Measurements from ENCODE around the gene SYCE3.

The SYCE3 gene

GRCh38 chr22:50583294-50583861, 20.7 kb upstream of the SYCE3 start:
- Mint-ChIP-seq H3K9me3 (no peaks in the 10 kb centered on the region), H3K27me3 (no peaks in the 10 kb centered on the region), H3K4me3 (peak overlapping the region; percentile 93), H3K27ac (peak overlapping the region; percentile 98), H3K4me1 (peaks cover 29% of the 10 kb centered on the region), H3K36me3 (peaks cover 21% of the 10 kb centered on the region)
- peak; percentile 43 for ATAC-seq

- ATAC-seq = peak; percentile 99
- H3K36me3 Mint-ChIP-seq = peaks cover 21% of the 10 kb centered on the region
- H3K9me3 Mint-ChIP-seq = no peaks in the 10 kb centered on the region
- H3K4me3 Mint-ChIP-seq = peak within 1 kb of the TSS; percentile 93
- no peaks in the 10 kb centered on the region for H3K27me3 Mint-ChIP-seq
- H3K4me1 Mint-ChIP-seq = peaks cover 29% of the 10 kb centered on the region
- H3K27ac Mint-ChIP-seq = peak within 1 kb of the TSS; percentile 98
Measured at GRCh38 chr22:50582493-50583293, 20.0 kb upstream of the SYCE3 start, which contains the start of gene CHKB. TSS of gene CHKB (minus strand) at chr22:50582849. CDS start at chr22:50582781, 68 bp downstream.

DNA sequence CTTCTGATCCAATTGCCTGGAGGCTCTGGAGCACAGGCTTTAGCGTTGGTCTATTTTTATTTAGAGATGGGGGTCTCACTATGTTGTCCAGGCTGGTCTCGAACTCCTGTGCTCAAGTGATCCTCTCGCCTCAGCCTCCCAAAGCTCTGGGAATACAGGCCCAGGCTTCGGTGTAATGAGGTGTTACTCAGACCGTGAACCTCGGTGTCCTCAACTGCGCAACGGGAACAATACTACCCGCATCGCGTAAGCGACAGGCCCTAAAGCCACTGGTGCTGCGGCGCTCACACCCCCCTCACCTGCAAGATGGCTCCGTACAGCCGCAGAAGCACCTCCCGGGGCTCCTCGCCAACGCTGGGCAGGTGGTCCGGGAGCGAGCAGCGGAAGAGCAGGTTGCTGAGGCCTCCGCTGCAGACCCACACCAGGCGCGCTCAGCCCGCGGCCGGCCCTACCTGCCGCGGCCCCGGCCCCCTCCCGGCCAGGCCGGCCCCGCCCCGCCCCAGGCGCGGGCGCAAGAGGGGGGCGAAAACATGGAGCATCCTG, 19.3 kb upstream of the SYCE3 start:
- ATAC-seq = no peak
- Mint-ChIP-seq H3K27ac (peak overlapping the region; percentile 98), H3K4me1 (peaks cover 29% of the 10 kb centered on the region), H3K36me3 (peaks cover 28% of the 10 kb centered on the region), H3K9me3 (no peaks in the 10 kb centered on the region), H3K4me3 (peak overlapping the region; percentile 93), H3K27me3 (no peaks in the 10 kb centered on the region)

GRCh38 chr22:50581031-50581949, 18.6 kb upstream of the SYCE3 start:
- peaks cover 35% of the 10 kb centered on the region for H3K36me3 Mint-ChIP-seq
- peak overlapping the region; percentile 93 for H3K4me3 Mint-ChIP-seq
- H3K27ac Mint-ChIP-seq = peak overlapping the region; percentile 98
- H3K4me1 Mint-ChIP-seq = peaks cover 29% of the 10 kb centered on the region
- no peak for ATAC-seq
- H3K9me3 Mint-ChIP-seq = no peaks in the 10 kb centered on the region
- no peaks in the 10 kb centered on the region for H3K27me3 Mint-ChIP-seq

- no peak overlapping the region for H3K4me3 Mint-ChIP-seq
Measured at GRCh38 chr22:50579752-50580151, 17.0 kb upstream of the SYCE3 start.

DNA sequence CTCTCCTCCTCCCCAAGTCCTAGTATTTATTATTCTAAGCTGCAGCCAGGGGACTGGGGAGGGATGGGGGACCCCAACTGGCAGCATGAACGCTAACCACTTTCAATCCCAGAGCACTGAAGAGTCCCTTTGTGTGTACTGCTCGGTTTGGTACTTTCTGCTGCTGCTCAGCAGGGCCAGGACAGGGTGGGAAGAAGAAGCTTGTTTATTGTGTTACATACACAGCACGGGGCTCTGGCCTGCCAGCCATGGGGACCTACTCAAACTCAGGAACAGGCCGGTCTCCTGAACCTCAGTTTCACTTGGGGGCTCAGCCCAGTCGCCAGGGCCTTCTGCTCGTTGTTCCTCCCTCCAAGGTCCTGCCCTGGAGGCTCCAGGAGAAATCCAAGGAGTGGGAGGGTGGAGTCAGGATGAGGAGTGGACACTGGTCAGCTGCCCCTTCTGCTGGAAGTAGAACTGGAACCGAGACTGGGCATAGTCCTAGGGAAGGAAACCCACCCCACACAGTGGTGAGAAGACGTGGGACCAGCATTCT, 16.1 kb upstream of the SYCE3 start:
- no peaks in the 10 kb centered on the region for H3K9me3 Mint-ChIP-seq
- no peaks in the 10 kb centered on the region for H3K27me3 Mint-ChIP-seq
- H3K4me1 Mint-ChIP-seq = peaks cover 29% of the 10 kb centered on the region
- H3K36me3 Mint-ChIP-seq = peaks cover 49% of the 10 kb centered on the region
- no peak for ATAC-seq
- H3K27ac Mint-ChIP-seq = no peak overlapping the region
- H3K4me3 Mint-ChIP-seq = no peak overlapping the region

More at GRCh38 chr22:50579752-50580151, 17.0 kb upstream of the SYCE3 start:
- H3K36me3 Mint-ChIP-seq = peaks cover 49% of the 10 kb centered on the region
- no peak for ATAC-seq
- peaks cover 29% of the 10 kb centered on the region for H3K4me1 Mint-ChIP-seq
- H3K9me3 Mint-ChIP-seq = no peaks in the 10 kb centered on the region
- no peaks in the 10 kb centered on the region for H3K27me3 Mint-ChIP-seq
- no peak overlapping the region for H3K27ac Mint-ChIP-seq

GRCh38 chr22:50577987-50578775, 15.5 kb upstream of the SYCE3 start, which contains the start of gene CPT1B:
TSS of gene CPT1B (minus strand) at chr22:50578427. CDS start at chr22:50577915, 512 bp downstream.
- H3K36me3 Mint-ChIP-seq = peaks cover 49% of the 10 kb centered on the region
- no peaks in the 10 kb centered on the region for H3K27me3 Mint-ChIP-seq
- ATAC-seq = no peak
- H3K4me1 Mint-ChIP-seq = peaks cover 23% of the 10 kb centered on the region
- H3K4me3 Mint-ChIP-seq = no peak within 1 kb of the TSS
- H3K27ac Mint-ChIP-seq = no peak within 1 kb of the TSS
- no peaks in the 10 kb centered on the region for H3K9me3 Mint-ChIP-seq

GRCh38 chr22:50577697-50577986, 14.9 kb upstream of the SYCE3 start:
- ATAC-seq = no peak
- no peaks in the 10 kb centered on the region for H3K9me3 Mint-ChIP-seq
- no peak overlapping the region for H3K27ac Mint-ChIP-seq
- H3K36me3 Mint-ChIP-seq = peaks cover 54% of the 10 kb centered on the region
- no peaks in the 10 kb centered on the region for H3K27me3 Mint-ChIP-seq
- H3K4me1 Mint-ChIP-seq = peaks cover 26% of the 10 kb centered on the region
- H3K4me3 Mint-ChIP-seq = no peak overlapping the region

DNA sequence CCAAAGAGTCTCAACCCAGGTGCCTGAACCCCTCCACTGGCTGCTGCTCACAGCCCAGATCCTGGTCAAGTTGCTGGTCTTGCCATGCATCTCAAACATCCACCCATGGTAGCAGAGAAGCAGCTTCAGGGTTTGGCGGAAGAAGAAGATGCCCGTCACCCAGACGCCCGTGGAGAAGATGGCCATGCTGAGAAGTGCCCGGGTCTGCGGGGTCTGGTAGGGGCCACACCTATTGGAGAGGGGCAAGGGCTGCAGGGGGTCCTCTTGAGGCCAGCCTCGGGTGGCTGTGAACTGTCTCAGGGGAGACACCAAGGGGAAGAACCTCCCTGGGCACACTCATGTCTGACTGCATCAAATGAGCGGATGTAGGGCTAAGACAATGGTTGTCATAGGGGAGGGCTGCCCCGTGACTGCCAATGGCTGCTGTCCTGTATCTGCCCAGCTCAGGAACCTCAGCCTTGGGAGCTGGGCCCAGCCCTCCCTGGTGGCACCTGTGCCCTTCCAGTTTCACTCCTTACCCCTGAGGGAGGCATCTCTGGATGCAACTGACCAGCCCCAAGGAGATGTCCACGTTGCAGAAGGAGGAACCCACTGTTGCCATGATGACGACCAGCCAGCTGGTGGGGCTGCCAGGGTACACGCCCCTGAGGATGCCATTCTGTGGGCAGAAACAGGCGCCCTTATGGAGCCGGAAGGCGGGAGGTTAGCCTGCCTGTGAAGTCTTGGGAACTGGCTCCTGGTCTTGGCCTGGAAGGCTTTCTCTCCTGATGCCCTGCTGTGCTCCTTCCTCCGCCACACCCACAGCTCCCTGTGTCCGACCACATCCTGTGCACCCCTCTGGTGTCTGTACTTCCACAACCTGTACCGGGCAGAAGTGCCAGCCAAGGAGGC, 14.3 kb upstream of the SYCE3 start:
- H3K4me3 Mint-ChIP-seq = no peak overlapping the region
- no peaks in the 10 kb centered on the region for H3K27me3 Mint-ChIP-seq
- no peak for ATAC-seq
- no peak overlapping the region for H3K27ac Mint-ChIP-seq
- H3K9me3 Mint-ChIP-seq = no peaks in the 10 kb centered on the region
- peaks cover 60% of the 10 kb centered on the region for H3K36me3 Mint-ChIP-seq
- peaks cover 30% of the 10 kb centered on the region for H3K4me1 Mint-ChIP-seq

- no peak for ATAC-seq
- no peaks in the 10 kb centered on the region for H3K9me3 Mint-ChIP-seq
- no peaks in the 10 kb centered on the region for H3K27me3 Mint-ChIP-seq
- no peak overlapping the region for H3K4me3 Mint-ChIP-seq
- peaks cover 22% of the 10 kb centered on the region for H3K4me1 Mint-ChIP-seq
- peaks cover 70% of the 10 kb centered on the region for H3K36me3 Mint-ChIP-seq
- H3K27ac Mint-ChIP-seq = no peak overlapping the region
Measured at GRCh38 chr22:50576070-50576469, 13.4 kb upstream of the SYCE3 start.

GRCh38 chr22:50575426-50575941, 12.8 kb upstream of the SYCE3 start:
- H3K4me1 Mint-ChIP-seq = peaks cover 22% of the 10 kb centered on the region
- H3K27me3 Mint-ChIP-seq = no peaks in the 10 kb centered on the region
- H3K27ac Mint-ChIP-seq = no peak overlapping the region
- ATAC-seq = no peak
- no peak overlapping the region for H3K4me3 Mint-ChIP-seq
- no peaks in the 10 kb centered on the region for H3K9me3 Mint-ChIP-seq
- peaks cover 71% of the 10 kb centered on the region for H3K36me3 Mint-ChIP-seq

GRCh38 chr22:50574383-50574755, 11.7 kb upstream of the SYCE3 start:
- H3K4me1 Mint-ChIP-seq = peaks cover 22% of the 10 kb centered on the region
- H3K36me3 Mint-ChIP-seq = peaks cover 71% of the 10 kb centered on the region
- no peaks in the 10 kb centered on the region for H3K27me3 Mint-ChIP-seq
- H3K9me3 Mint-ChIP-seq = no peaks in the 10 kb centered on the region
- no peak overlapping the region for H3K27ac Mint-ChIP-seq
- no peak overlapping the region for H3K4me3 Mint-ChIP-seq
- no peak for ATAC-seq

Data from stimulated activated memory B cell treated with anti-CD40 and anti-IgM and Interleukin-4, amounts not matched to agents 10 μg/mL and 1 μg/mL and 100 μg/mL, for 72 hours (primary cell).